ENCODE data around the gene NUP50. TPM values are rescaled to one million over a fixed set of nuclear protein-coding genes. Genes with fewer than 3 reads are reported as not detected.

Gene NUP50
- total RNA-seq, 1 experiment from 2014 or later: 134 TPM

DNA sequence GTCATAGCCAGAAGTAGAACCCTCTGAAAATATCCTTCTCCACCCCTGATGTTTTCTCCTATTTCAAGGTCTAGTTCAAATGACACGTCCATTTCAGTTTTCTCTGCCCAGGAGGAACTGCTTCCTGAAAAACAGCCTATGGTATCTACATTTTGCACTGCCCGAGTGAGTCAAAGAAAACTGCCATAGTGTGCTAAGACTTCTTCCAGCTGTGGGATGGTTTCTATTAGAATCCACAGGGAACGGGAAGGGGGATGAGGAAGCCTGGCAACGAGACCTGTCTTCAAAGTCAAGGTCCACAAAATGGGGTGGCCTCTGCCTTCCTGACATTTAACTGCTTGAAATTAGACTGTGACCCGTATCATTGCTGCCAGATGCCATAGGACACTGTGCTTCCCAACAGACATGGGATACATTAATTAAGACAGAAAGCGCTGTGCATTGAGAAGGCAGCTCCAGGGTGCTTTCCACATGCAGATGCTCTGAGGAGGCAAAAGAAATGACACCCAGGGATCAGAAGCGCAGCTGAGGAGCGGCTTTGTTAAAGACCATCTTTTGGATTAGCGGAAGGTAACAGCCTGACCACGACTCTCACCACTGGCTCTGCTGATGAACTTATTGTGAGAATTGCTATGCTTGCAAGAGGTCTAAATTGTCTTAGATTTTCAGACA lies 39.4 kb upstream of the NUP50 start:
- no peaks in the 10 kb centered on the region for H3K79me2 ChIP-seq (ENCODE audit: insufficient read depth, low read length)
- Mint-ChIP-seq H3K36me3 (ENCODE audit: insufficient read depth in 1 of 3, low read depth in 3 of 3) (peaks cover 0 to 5% (median 0%) of the 10 kb centered on the region in 3 experiments; a peak in 2 of 7 replicates), H3K4me3 (peak overlapping the region in 1 of 2 experiments; percentile 51; a peak in 2 of 5 replicates), H3K9me3 (peaks cover 0 to 7% of the 10 kb centered on the region in 2 experiments; a peak in 3 of 5 replicates), H3K27ac (0 out of 7 replicates have a peak overlapping the region, but pooled peaks of 1 of the 3 experiments have one; percentile 42), H3K4me1 (peaks cover 20 to 23% of the 10 kb centered on the region in 2 experiments), H3K27me3 (ENCODE audit: low read depth) (peaks cover 25% of the 10 kb centered on the region)
- H3K27me3 ChIP-seq (ENCODE audit: insufficient read depth, low read length): no peaks in the 10 kb centered on the region
- no peaks in the 10 kb centered on the region for H3K23me2 ChIP-seq (ENCODE audit: insufficient read length, low read depth, low read length, poor library complexity, severe bottlenecking)
- H3K79me1 ChIP-seq (ENCODE audit: insufficient read depth, low read depth, low read length, poor library complexity, severe bottlenecking): no peaks in the 10 kb centered on the region
- no peak overlapping the region for H2BK15ac ChIP-seq (ENCODE audit: low read depth, low read length)
- no peak overlapping the region for H2AFZ ChIP-seq (ENCODE audit: low read length)
- no peak overlapping the region for H3K14ac ChIP-seq (ENCODE audit: insufficient read depth, low read length)
- H4K20me1 ChIP-seq (ENCODE audit: control insufficient read depth, insufficient read depth, insufficient read length): no peaks in the 10 kb centered on the region
- no peak overlapping the region for H3K18ac ChIP-seq (ENCODE audit: insufficient read length, low read depth, low read length)
- TF ChIP-seq, protein P1, sequence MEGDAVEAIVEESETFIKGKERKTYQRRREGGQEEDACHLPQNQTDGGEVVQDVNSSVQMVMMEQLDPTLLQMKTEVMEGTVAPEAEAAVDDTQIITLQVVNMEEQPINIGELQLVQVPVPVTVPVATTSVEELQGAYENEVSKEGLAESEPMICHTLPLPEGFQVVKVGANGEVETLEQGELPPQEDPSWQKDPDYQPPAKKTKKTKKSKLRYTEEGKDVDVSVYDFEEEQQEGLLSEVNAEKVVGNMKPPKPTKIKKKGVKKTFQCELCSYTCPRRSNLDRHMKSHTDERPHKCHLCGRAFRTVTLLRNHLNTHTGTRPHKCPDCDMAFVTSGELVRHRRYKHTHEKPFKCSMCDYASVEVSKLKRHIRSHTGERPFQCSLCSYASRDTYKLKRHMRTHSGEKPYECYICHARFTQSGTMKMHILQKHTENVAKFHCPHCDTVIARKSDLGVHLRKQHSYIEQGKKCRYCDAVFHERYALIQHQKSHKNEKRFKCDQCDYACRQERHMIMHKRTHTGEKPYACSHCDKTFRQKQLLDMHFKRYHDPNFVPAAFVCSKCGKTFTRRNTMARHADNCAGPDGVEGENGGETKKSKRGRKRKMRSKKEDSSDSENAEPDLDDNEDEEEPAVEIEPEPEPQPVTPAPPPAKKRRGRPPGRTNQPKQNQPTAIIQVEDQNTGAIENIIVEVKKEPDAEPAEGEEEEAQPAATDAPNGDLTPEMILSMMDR (conservative IDR thresholded peaks at IDR 0.05): no peak
- no peak overlapping the region for H4K91ac ChIP-seq (ENCODE audit: insufficient read length, low read depth, low read length)
- no peak overlapping the region for H2BK12ac ChIP-seq (ENCODE audit: insufficient read length, low read depth, low read length)
- H4K5ac ChIP-seq (ENCODE audit: insufficient read length, low read depth, low read length): no peak overlapping the region
- no peak overlapping the region for H3K4ac ChIP-seq (ENCODE audit: low read depth, low read length)
- H3K27ac ChIP-seq (ENCODE audit: insufficient read length, low read depth, low read length): no peak overlapping the region
- H3K56ac ChIP-seq (ENCODE audit: insufficient read length, low read depth, low read length): no peak overlapping the region
- no peak overlapping the region for H2BK120ac ChIP-seq (ENCODE audit: low read depth, low read length, poor library complexity, severe bottlenecking)
- H3K9me3 ChIP-seq (ENCODE audit: control insufficient read depth, low read depth, low read length): no peaks in the 10 kb centered on the region
- no peak overlapping the region for H2BK5ac ChIP-seq (ENCODE audit: insufficient read length, low read length)
- no peak overlapping the region for H3K23ac ChIP-seq (ENCODE audit: insufficient read length, low read depth, low read length)
- H2BK20ac ChIP-seq (ENCODE audit: low read depth, low read length, poor library complexity, severe bottlenecking): no peak overlapping the region
- H3T11ph ChIP-seq (ENCODE audit: low read length): no peak overlapping the region
- WGBS (ENCODE audit: extremely low coverage, insufficient read length, low lambda C conversion rate): no CpG with 5 or more reads among the region's 10 CpGs
- no peak overlapping the region for H2AK5ac ChIP-seq (ENCODE audit: insufficient read length, low read length)
- no peak for DNase-seq
- H4K8ac ChIP-seq (replicated peaks; ENCODE audit: insufficient read length, low read depth, low read length): no peak overlapping the region
- no peak overlapping the region for H3K4me2 ChIP-seq (ENCODE audit: insufficient read depth, insufficient read length, low read length)
- no peak overlapping the region for H3K9ac ChIP-seq (ENCODE audit: extremely low read depth, insufficient read length, low read length)
- no peaks in the 10 kb centered on the region; the same call in 1 of the 2 replicates for H3K4me1 ChIP-seq (ENCODE audit: insufficient read depth, low read length)
